ENCODE results near the gene COL11A2.

DNA sequence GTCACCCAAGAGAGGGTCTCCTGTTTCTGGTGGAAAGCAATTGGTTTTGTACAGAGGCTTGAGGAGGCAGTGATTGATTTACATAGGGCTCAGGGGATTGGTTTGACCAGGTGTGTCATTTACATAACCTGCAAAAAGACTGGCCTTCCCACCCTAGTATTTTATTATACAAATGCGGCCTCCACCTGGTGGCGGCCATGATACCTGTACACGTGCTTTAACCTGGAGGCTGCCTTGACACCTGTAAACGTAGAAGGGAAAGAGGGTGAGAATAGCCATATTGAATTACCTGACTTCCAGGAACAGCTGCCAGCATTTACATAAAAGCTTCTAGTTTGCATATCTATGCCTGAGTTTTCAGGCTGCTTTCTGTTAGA, 67.8 kb downstream of the COL11A2 start:
- TF ChIP-seq, protein P1, sequence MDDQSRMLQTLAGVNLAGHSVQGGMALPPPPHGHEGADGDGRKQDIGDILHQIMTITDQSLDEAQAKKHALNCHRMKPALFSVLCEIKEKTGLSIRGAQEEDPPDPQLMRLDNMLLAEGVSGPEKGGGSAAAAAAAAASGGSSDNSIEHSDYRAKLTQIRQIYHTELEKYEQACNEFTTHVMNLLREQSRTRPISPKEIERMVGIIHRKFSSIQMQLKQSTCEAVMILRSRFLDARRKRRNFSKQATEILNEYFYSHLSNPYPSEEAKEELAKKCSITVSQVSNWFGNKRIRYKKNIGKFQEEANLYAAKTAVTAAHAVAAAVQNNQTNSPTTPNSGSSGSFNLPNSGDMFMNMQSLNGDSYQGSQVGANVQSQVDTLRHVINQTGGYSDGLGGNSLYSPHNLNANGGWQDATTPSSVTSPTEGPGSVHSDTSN (CRISPR knock-in tag; IDR thresholded peaks at IDR 0.05; ENCODE audit: borderline replicate concordance), result no peak
- TF ChIP-seq TCF7L2 (IDR thresholded peaks at IDR 0.05; ENCODE audit: low read depth, low read length) (no peak), HNRNPK (IDR thresholded peaks at IDR 0.05; ENCODE audit: low read depth, low read length, poor library complexity, severe bottlenecking) (no peak), POLR2G (IDR thresholded peaks at IDR 0.05; ENCODE audit: low read depth, low read length) (no peak), YY1 (IDR thresholded peaks at IDR 0.05; ENCODE audit: insufficient read depth, insufficient replicate concordance, low read depth, low read length) (no peak), FIP1L1 (IDR thresholded peaks at IDR 0.05; ENCODE audit: borderline replicate concordance, insufficient read depth, low read depth, low read length) (no peak), TEAD2 (CRISPR knock-in tag; IDR thresholded peaks at IDR 0.05) (no peak), POLR2AphosphoS2 (IDR thresholded peaks at IDR 0.05; ENCODE audit: low read depth, low read length) (no peak), ZNF430 (CRISPR knock-in tag; IDR thresholded peaks at IDR 0.05) (no peak)
- TF ChIP-seq, protein P2, sequence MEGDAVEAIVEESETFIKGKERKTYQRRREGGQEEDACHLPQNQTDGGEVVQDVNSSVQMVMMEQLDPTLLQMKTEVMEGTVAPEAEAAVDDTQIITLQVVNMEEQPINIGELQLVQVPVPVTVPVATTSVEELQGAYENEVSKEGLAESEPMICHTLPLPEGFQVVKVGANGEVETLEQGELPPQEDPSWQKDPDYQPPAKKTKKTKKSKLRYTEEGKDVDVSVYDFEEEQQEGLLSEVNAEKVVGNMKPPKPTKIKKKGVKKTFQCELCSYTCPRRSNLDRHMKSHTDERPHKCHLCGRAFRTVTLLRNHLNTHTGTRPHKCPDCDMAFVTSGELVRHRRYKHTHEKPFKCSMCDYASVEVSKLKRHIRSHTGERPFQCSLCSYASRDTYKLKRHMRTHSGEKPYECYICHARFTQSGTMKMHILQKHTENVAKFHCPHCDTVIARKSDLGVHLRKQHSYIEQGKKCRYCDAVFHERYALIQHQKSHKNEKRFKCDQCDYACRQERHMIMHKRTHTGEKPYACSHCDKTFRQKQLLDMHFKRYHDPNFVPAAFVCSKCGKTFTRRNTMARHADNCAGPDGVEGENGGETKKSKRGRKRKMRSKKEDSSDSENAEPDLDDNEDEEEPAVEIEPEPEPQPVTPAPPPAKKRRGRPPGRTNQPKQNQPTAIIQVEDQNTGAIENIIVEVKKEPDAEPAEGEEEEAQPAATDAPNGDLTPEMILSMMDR (CRISPR knock-in tag; IDR thresholded peaks at IDR 0.05), result no peak
